NCI-H345 (cell line): Measurements from ENCODE around the gene USP7.
"Not testable (repeated sequence)": the region's sequence is repeated elsewhere in the genome, so short reads cannot be mapped to it uniquely, and the experiment has no call there.

Experiments
- DNase-seq: peaks from one replicate; lab custom pipeline; 2025; lab: John Stamatoyannopoulos, UW

The USP7 gene

GRCh38 chr16:8843296-8843695, 120.4 kb downstream of the USP7 start:
- not testable (repeated sequence) for DNase-seq
